Inflammatory macrophage treated with lipopolysaccharide for 1 hour (primary cell): Measurements from ENCODE around the gene ACKR2.
A peak's percentile ranks its signal among the peaks of the same experiment; 100 is the strongest.

Experiments used
- DNase-seq, 2 donors: peaks; one replicate each; pipeline ENCODE4 v3.0.0-alpha.2; 2020 to 2022

ACKR2 gene, protein sequence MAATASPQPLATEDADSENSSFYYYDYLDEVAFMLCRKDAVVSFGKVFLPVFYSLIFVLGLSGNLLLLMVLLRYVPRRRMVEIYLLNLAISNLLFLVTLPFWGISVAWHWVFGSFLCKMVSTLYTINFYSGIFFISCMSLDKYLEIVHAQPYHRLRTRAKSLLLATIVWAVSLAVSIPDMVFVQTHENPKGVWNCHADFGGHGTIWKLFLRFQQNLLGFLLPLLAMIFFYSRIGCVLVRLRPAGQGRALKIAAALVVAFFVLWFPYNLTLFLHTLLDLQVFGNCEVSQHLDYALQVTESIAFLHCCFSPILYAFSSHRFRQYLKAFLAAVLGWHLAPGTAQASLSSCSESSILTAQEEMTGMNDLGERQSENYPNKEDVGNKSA

DNA sequence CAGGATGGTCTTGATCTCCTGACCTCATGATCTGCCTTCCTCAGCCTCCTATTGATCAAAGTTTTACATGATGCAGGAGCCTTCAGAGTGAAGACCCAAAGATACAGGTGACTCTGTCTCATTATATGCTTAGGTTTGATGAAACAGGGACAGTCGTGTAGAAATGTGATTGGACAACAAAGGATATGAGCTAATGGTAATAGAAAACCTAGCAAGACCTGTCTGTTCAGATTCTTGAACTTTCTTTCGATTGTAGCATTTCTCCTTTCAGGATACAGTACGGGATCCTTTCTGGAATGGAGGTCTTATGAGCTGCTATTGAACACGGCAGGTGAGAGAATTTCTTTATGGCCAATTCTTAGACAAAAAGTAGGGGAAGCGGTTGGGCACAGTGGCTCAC lies at the start of gene ACKR2:
Gene ACKR2, plus strand, starts transcription at position 244 of the 400 bp plus-strand sequence. CDS start 55,058 bp downstream, outside the sequence.
- no peak for DNase-seq

DNA sequence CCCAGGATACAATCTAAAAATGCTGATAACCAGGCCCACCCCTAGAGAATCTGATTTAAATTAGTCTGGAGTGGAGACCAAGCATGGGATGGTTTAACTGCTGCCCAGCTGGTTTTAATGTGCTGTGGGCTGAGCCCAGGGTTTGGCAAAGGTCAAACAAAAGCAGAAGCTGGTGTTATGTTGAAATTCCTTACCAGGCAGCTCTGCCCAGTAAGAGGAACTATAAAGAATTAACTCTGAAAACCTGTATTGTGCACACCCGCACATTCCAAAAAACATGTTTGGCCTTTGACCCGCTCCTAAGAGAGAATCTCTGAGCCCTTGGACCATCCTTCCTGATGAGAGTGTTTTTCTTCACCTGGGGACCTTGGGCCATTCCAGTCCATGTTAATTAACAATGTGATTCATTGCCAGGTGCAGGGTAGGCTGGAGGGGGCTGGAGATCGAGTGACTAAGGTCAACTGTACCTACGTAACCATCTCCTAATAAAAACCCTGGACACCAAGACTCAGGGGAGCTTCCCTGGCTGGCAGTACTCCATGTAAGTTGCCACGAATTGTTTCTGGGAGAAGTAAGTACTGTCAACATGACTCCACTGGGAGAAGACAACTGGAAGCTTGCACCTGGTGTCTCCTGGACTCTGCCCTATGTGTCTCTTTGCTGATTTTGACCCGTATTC lies 47.1 kb upstream of the ACKR2 start:
- peak; percentile 80 to 84 for DNase-seq

- DNase-seq: peak in 1 of 2 donors; percentile 41
These were observed 46.2 kb upstream of the ACKR2 start for GRCh38 chr3:42763021-42763420.

GRCh38 chr3:42764115-42764514 lies 45.1 kb upstream of the ACKR2 start:
- no peak for DNase-seq

DNA sequence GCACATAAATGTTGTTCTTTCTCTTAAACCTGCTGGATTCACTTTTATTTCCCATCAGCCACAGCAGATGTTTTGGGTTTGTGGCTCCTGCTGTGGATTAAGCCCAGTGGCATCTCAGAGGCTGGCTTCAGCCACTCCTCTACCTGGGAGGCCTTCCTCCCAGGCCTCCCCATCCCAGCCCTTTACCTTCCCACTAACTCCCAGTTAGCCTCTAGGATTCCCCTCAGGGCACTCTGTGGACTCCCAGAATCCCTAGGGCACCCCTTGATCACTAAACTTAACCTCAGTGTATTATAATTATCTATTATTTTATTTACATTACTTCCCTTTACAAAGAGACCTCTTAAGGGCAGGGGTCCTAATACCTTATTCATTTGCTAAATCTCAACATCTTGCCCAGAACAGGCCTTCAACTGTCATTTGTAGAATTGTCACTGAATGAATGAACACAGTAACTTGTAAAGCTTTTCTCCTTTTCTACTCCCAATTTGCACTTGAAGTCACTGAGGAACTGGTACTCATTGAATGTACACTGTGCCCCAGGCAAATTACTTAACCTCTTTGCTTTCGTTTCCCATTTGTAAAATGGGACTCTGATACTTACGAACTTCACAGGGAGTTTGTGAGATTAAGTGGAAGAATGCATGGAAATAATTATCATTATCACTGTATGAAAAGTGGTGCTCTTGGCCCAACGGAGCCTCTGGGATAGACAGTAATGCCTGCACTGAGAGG lies 44.5 kb upstream of the ACKR2 start:
- peak; percentile 41 to 60 for DNase-seq

- DNase-seq: no peak
These were observed 39.6 kb upstream of the ACKR2 start for GRCh38 chr3:42769477-42770131.

DNA sequence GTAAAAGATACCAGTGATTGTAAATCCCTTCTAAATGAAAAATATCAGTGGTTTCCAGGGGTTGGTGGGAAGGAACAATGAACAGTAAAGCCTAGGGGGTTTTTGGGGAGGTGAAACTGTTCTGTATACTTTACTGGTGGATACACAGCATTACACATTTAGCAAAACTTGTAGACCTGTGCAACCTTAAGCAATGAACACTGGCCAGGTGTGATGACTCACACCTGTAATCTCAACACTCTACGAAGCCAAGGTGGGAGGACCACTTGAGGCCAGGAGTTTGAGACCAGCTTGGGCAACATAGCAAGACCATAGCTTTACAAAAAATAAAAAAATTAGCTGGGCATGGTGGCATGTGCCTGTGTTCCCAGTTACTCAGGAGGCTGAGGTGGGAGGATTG lies 38.0 kb upstream of the ACKR2 start:
- no peak for DNase-seq

DNA sequence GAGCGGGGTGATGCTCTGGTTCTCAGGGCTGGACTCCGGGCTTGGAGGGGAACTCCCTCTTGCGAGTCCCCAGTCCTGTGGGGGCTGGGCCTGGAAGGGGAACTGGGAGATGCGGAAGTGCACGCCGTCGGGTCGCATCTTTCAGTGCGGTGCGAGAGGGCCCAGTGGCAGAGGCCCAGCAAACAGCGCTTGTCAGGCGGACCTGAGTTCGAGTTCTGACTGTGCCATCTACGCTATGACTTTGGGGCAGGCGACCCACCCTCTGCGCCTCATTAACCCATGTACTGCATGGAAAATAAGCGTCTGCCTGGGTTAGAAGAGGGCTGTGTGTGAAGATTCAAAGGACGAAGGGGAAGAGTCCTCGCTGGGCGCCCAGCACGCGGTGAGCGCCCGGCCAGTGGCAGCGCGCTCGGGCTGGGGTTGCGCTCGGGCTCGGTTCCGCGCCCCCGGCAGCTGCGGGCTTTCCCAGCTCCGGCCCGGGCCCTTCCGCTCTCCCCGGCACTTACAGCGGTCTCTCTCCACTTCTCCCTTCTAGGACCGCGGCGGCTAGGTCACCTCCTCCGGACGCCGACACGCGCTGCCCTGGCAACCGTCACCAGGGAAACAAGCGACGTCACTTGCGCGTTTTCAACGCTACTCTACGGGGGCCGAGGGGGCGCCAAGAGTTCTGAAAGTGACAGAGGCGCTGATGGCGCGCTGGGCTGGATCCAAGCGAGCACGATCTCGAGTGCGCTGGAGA lies 36.4 kb upstream of the ACKR2 start, which contains the start of gene CCDC13:
Gene CCDC13, minus strand, starts transcription at position 584 of the 739 bp plus-strand sequence. CDS start 14,908 bp downstream, outside the sequence.
- DNase-seq: peak; percentile 96 to 98

GRCh38 chr3:42773409-42773751 lies 35.9 kb upstream of the ACKR2 start:
- DNase-seq: no peak

GRCh38 chr3:42778644-42779043 lies 30.6 kb upstream of the ACKR2 start:
- no peak for DNase-seq

- DNase-seq: no peak
These were observed 28.8 kb upstream of the ACKR2 start for GRCh38 chr3:42780398-42780797.

DNA sequence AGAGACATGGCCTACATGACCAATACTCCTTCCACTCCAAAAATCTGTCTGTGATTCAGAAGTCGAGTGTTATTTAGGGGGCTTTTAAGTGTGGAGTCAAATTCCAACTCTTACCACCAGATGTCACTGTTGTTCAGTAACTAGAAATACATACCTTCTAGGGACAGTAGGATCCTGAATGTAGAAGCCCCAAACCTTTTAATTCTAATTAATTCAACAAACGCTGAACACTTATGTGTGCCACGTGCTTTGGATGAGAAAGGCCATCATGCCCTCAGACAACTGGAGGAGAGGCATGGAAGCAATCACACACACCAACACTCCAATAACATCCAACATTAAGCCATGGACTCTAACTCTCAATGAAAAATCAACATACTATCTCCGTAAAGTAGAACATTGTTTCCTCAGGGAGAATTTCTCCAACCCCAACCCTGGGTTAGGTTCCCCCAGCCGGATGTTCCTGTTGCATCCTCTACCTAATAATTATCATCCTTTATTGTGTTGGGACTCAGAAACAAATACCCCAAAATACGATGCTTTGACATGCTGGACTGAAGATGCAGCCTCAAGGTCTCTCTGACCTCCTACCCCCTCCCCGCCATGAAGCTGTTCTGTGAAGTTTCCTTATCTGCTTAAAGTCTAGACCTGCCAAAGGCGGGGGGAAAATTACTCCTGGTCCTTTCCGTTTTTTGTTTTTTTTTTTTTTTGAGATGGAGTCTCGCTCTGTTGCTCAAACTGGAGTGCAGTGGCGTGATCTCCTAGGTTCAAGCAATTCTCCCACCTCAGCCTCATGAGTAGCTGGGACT lies 28.1 kb upstream of the ACKR2 start:
- DNase-seq: peak; percentile 51 to 94

DNA sequence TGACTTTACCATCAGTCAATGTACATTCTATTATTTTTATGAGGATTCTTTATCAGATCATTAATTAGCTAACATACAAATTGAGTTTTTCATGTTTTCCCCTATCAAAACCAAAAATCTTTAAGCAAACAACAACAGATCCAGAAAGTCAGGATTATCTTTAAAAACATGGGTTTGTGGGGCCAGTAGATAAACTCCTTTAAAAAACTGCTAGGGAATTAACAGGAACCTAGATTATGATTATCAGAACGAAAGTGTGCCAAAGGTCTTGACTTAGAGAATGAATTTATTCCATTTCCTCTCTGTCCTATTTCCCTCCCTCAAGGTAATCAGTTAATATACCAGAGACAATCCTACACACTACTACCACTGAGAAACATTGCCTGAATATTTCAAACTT lies 23.0 kb upstream of the ACKR2 start:
- no peak for DNase-seq

DNA sequence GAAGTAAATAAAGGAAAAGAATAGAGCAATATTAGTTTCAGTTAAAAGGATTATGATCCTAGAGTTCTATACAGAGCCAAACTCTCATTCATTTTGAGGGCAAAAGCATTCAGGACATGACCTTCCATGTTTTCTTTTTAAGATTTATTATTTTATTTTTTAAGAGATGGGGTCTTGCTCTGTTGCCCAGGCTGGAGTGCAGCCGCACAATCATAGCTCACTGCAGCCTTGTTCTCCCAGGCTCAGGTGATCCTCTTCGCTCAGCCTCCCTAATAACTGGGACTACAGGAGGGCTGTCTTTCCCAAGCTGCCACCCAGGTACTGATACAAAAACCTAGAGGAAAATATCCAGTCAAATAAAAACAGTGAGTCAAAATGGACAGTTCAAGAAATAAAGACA lies 22.6 kb upstream of the ACKR2 start:
- DNase-seq: no peak

GRCh38 chr3:42790714-42791229 lies 18.5 kb upstream of the ACKR2 start:
- no peak for DNase-seq

GRCh38 chr3:42795621-42796181 lies 13.5 kb upstream of the ACKR2 start:
- DNase-seq: no peak

- peak; percentile 13 to 45 for DNase-seq
These were observed 12.8 kb upstream of the ACKR2 start for GRCh38 chr3:42796332-42796885.

GRCh38 chr3:42799376-42799775 lies 9.9 kb upstream of the ACKR2 start:
- DNase-seq: no peak

- DNase-seq: no peak
These were observed 9.0 kb upstream of the ACKR2 start for GRCh38 chr3:42800251-42800650.

DNA sequence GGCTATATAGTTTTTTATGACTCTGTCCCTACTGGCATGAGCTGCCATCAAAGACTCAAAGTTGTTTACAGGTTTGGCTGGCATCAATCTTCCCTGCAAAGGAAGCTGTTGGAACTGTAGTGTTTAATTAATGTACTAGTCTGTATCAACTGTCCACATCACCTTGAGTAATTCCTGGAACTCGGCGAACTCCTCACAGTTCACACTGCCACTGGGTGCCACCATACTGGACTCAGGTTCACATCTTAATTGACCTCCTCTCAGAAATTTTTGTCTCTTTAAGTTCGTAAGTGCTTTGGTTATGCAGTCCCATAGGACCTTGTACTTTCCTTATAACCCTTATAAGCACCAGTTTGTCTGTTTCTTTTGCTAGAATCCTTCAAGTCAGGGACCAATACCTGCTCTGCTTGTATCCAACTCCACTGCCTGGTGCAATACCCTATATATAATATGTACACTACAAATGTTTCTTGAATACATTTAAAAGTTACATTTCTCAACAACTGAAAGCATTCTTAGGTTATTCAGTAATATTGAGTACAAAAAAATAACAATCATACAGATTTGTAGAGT lies 8.1 kb upstream of the ACKR2 start:
- DNase-seq: no peak
